GM12878 (cell line): ENCODE measurements around the gene PBLD. TPM values are rescaled to one million over a fixed set of nuclear protein-coding genes. Genes with fewer than 3 reads are reported as not detected.

ENCODE experiments used
- ATAC-seq: fragments of 200-7000 bp; cut with Tn5 transposase; 3 replicates; pipeline ENCODE4 v1.9.1; 2020; ENCODE audit warnings: mild to moderate bottlenecking, moderate library complexity
- BruUV-seq: library from RNA; stranded (reverse); fragments of 400-500 nt; replicated peaks from 2 replicates; lab custom pipeline; 2021; lab: Mats Ljungman, UMichigan
- CTCF ChIA-PET: fragments of 300-600 bp; sonication (Branson Sonifier 250); formaldehyde crosslinking; extraction: SDS; loops from one replicate; lab custom pipeline; 2021; ENCODE audit warnings: inconsistent platforms; lab: Yijun Ruan, JAX
- POLR2A ChIA-PET: fragments of 350-600 bp; formaldehyde crosslinking; extraction: SDS; loops from one replicate; lab custom pipeline; 2021; ENCODE audit warnings: inconsistent platforms; lab: Charles Lee
- RAD21 ChIA-PET: fragments of 300-600 bp; sonication (Branson Sonifier 250); formaldehyde crosslinking; loops from one replicate; lab custom pipeline; 2023; ENCODE audit warnings: antibody characterized with exemption; ENCODE audit not compliant: unreplicated experiment; lab: Charles Lee
- SMC1A ChIA-PET: fragments of 300-600 bp; sonication (Branson Sonifier 250); formaldehyde crosslinking; loops from one replicate; lab custom pipeline; 2023; ENCODE audit not compliant: unreplicated experiment, uncharacterized antibody; lab: Charles Lee
- DNase-seq: peaks from one replicate; pipeline ENCODE4 v3.0.0-alpha.2; 2011; ENCODE audit warnings: low read depth, low spot score
- FAIRE-seq: peaks from 3 replicates; lab custom pipeline; 2011; peaks lifted over from hg19 to GRCh38; lab: Jason Lieb, UNC
- H2AFZ ChIP-seq: 2 replicates; pipeline ENCODE4 v1.6.0; 2011; ENCODE audit warnings: low read depth, low read length, control low read depth; ENCODE audit not compliant: control insufficient read depth
- H3K27ac ChIP-seq: 2 replicates; pipeline ENCODE4 v1.5.1; 2011; ENCODE audit warnings: control low read depth; ENCODE audit not compliant: control insufficient read depth, insufficient read depth
- H3K27me3 ChIP-seq, 2 experiments: replicated peaks in 1 of 2; 2 replicates each; pipeline versions ENCODE4 v1.6.0 to v1.6.1; 2011; ENCODE audit warnings: low read length in 1 of 2; ENCODE audit not compliant: control insufficient read depth in 2 of 2, insufficient read depth in 2 of 2
- H3K36me3 ChIP-seq, 2 experiments: 2 replicates each; pipeline ENCODE4 v1.5.1; 2011; ENCODE audit warnings: low read length in 1 of 2; ENCODE audit not compliant: control insufficient read depth in 2 of 2, insufficient read depth in 2 of 2
- H3K4me1 ChIP-seq: 2 replicates; pipeline ENCODE4 v1.6.1; 2011; ENCODE audit warnings: mild to moderate bottlenecking, low read length, moderate library complexity, mixed read lengths; ENCODE audit not compliant: control insufficient read depth, insufficient read depth
- H3K4me2 ChIP-seq: 2 replicates; pipeline ENCODE4 v1.6.0; 2011; ENCODE audit warnings: control low read depth; ENCODE audit not compliant: control insufficient read depth, insufficient read depth
- H3K4me3 ChIP-seq: fragments of 200-600 bp; sonication (generic); 2 replicates; pipeline ENCODE4 v1.5.1; 2016
- H3K79me2 ChIP-seq: 2 replicates; pipeline ENCODE4 v1.6.0; 2011; ENCODE audit warnings: low read length; ENCODE audit not compliant: control insufficient read depth, insufficient read depth
- H3K9ac ChIP-seq: 2 replicates; pipeline ENCODE4 v1.8.0; 2011; ENCODE audit warnings: low read length, control low read depth, mixed read lengths; ENCODE audit not compliant: control insufficient read depth, insufficient read depth
- H3K9me3 ChIP-seq: replicated peaks from 3 replicates; pipeline ENCODE4 v1.5.1; 2011; ENCODE audit warnings: mild to moderate bottlenecking, low read length; ENCODE audit not compliant: control insufficient read depth, insufficient read depth
- H4K20me1 ChIP-seq: 2 replicates; pipeline ENCODE4 v1.6.0; 2011; ENCODE audit not compliant: control insufficient read depth, insufficient read depth
- EZH2 ChIP-seq: IDR thresholded peaks from 2 replicates; pipeline ENCODE4 v1.6.1; 2012; ENCODE audit warnings: low read depth, mild to moderate bottlenecking, control low read depth, inconsistent platforms, low read length, borderline replicate concordance; ENCODE audit not compliant: control insufficient read depth
- GABPA ChIP-seq: IDR thresholded peaks from 2 replicates; pipeline ENCODE4 v1.6.1; 2014; ENCODE audit warnings: antibody characterized with exemption, low read depth, mild to moderate bottlenecking, inconsistent platforms
- IRF4 ChIP-seq: IDR thresholded peaks from 2 replicates; pipeline ENCODE4 v1.6.1; 2011; ENCODE audit warnings: low read depth, low read length
- PML ChIP-seq: IDR thresholded peaks from 2 replicates; pipeline ENCODE4 v1.6.1; 2012; ENCODE audit warnings: low read length, inconsistent platforms
- RFX5 ChIP-seq: IDR thresholded peaks from 2 replicates; pipeline ENCODE4 v1.6.1; 2011; ENCODE audit warnings: low read depth, low read length, improper control_type of control experiment
- WGBS: methylation state at CpG from one replicate; pipeline ENCODE4 v1.1.6; 2016; ENCODE audit warnings: low lambda C conversion rate; ENCODE audit not compliant: insufficient replicate concordance, insufficient coverage; ENCODE audit errors: missing lambda C conversion rate; 5-methylcytosine and 5-hydroxymethylcytosine counted together
- in situ Hi-C: fragments of 300-500 bp; cut with MboI; formaldehyde crosslinking; loops from 9 replicates; pipeline ENCODE4 v1.14.3; 2018; ENCODE audit warnings: mixed read lengths
- intact Hi-C: fragments of 100-400 bp; cut with micrococcal nuclease; formaldehyde crosslinking; loops from one replicate; pipeline ENCODE4 v1.14.2; 2022; ENCODE audit not compliant: unreplicated experiment
- polyA plus RNA-seq, 11 experiments: library from polyadenylated mRNA; depleted of rRNA in 4 of 11; unstranded in 6 of 11; stranded (reverse) in 5 of 11; fragments of >200 nt; fragmentation: Nextera tagmentation in 4 of 11; fragmentation: Illumina TruSeq in 1 of 11; extraction: Ambion mirVana in 4 of 11; extraction: Trizol in 1 of 11; gene quantifications; 1 replicate in 1 of 11; 2 replicates in 10 of 11; pipeline versions ENCODE4 v1.2.1 to v1.2.3, GENCODE V29; 2011 to 2016; ENCODE audit warnings: inconsistent platforms in 2 of 11, missing spikeins in 2 of 11, low read depth in 1 of 11
- total RNA-seq, 4 experiments: library from RNA; depleted of rRNA in 3 of 4; stranded (reverse); fragments of >200 nt in 3 of 4; fragmentation: Illumina TruSeq in 1 of 4; extraction: Trizol in 1 of 4; gene quantifications; 2 replicates each; pipeline versions ENCODE4 v1.2.1 to v1.2.3, GENCODE V29; 2013 to 2021

Gene PBLD
- total and polyA plus RNA-seq, 10 of the 15 experiments (the other 5 are each of a cell fraction or from before 2014, with no cell fraction given) = 0.68 to 2.8 (median 1.7) TPM

- TF ChIP-seq EZH2 = no peak
- TF ChIP-seq IRF4 = no peak
- TF ChIP-seq GABPA = no peak
- TF ChIP-seq RFX5 = no peak
- 0 out of 2 replicates have a peak, but pooled peaks have one; percentile 0 for TF ChIP-seq PML
- no peak for DNase-seq
- H3K27ac ChIP-seq = 0 out of 2 replicates have a peak overlapping the region, but pooled peaks have one; percentile 2
- no peak overlapping the region for H2AFZ ChIP-seq
- no peaks in the 10 kb centered on the region; the same call in 1 of the 2 replicates for H4K20me1 ChIP-seq
- POLR2A ChIA-PET = interaction anchor here (0.7 to 5.7 kb wide), 3 partner anchors 21 to 162 kb away, joined by 3 to 37 read pairs (median 6); no protein-coding TSS in a partner anchor
- intact Hi-C loops (loop anchor here (5.0 to 10.0 kb wide), 2 partner anchors 453 to 570 kb away; partner anchors contain the start of genes DDX50 and SIRT1), in situ Hi-C loops (loop anchor here (5.0 kb wide), 1 partner anchor 448 kb away; no protein-coding TSS in a partner anchor)
- H3K27me3 ChIP-seq = no peaks in the 10 kb centered on the region
- no peaks in the 10 kb centered on the region for H3K9me3 ChIP-seq
- no peak for FAIRE-seq
- H3K9ac ChIP-seq = peak overlapping the region; percentile 51
- peaks cover 85% of the 10 kb centered on the region for H3K79me2 ChIP-seq
- peak overlapping the region; percentile 83 for H3K4me2 ChIP-seq
- H3K36me3 ChIP-seq = peaks cover 2 to 17% of the 10 kb centered on the region in 2 experiments
- H3K4me3 ChIP-seq = peak overlapping the region; percentile 99
- CTCF ChIA-PET = interaction anchor here (1.0 to 5.2 kb wide), 6 partner anchors 13 to 123 kb away, joined by 3 to 32 read pairs (median 8); no protein-coding TSS in a partner anchor
- ATAC-seq = no peak
- 0% methylated on average over 8 of the region's 8 CpGs for WGBS
- BruUV-seq = no TSS peak
- RAD21 ChIA-PET = interaction anchor here (1.5 kb wide), 1 partner anchor 122 kb away, joined by 5 read pairs; no protein-coding TSS in a partner anchor
- SMC1A ChIA-PET = interaction anchor here (1.8 to 2.2 kb wide), 2 partner anchors 14 to 122 kb away, joined by 4 to 16 read pairs; no protein-coding TSS in a partner anchor
- H3K4me1 ChIP-seq = no peaks in the 10 kb centered on the region; the same call in 1 of the 2 replicates
Measured at GRCh38 chr10:68334672-68335467, 2.1 kb upstream of the PBLD start.
